Activated naive CD4-positive, alpha-beta T cell treated with Interleukin-2 at 50 U/mL for 16 hours (primary cell): ENCODE data around the gene SMC6.

Experiments
- DNase-seq: peaks from one replicate; pipeline ENCODE4 v3.0.0-alpha.2; 2020

Gene SMC6, protein sequence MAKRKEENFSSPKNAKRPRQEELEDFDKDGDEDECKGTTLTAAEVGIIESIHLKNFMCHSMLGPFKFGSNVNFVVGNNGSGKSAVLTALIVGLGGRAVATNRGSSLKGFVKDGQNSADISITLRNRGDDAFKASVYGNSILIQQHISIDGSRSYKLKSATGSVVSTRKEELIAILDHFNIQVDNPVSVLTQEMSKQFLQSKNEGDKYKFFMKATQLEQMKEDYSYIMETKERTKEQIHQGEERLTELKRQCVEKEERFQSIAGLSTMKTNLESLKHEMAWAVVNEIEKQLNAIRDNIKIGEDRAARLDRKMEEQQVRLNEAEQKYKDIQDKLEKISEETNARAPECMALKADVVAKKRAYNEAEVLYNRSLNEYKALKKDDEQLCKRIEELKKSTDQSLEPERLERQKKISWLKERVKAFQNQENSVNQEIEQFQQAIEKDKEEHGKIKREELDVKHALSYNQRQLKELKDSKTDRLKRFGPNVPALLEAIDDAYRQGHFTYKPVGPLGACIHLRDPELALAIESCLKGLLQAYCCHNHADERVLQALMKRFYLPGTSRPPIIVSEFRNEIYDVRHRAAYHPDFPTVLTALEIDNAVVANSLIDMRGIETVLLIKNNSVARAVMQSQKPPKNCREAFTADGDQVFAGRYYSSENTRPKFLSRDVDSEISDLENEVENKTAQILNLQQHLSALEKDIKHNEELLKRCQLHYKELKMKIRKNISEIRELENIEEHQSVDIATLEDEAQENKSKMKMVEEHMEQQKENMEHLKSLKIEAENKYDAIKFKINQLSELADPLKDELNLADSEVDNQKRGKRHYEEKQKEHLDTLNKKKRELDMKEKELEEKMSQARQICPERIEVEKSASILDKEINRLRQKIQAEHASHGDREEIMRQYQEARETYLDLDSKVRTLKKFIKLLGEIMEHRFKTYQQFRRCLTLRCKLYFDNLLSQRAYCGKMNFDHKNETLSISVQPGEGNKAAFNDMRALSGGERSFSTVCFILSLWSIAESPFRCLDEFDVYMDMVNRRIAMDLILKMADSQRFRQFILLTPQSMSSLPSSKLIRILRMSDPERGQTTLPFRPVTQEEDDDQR

DNA sequence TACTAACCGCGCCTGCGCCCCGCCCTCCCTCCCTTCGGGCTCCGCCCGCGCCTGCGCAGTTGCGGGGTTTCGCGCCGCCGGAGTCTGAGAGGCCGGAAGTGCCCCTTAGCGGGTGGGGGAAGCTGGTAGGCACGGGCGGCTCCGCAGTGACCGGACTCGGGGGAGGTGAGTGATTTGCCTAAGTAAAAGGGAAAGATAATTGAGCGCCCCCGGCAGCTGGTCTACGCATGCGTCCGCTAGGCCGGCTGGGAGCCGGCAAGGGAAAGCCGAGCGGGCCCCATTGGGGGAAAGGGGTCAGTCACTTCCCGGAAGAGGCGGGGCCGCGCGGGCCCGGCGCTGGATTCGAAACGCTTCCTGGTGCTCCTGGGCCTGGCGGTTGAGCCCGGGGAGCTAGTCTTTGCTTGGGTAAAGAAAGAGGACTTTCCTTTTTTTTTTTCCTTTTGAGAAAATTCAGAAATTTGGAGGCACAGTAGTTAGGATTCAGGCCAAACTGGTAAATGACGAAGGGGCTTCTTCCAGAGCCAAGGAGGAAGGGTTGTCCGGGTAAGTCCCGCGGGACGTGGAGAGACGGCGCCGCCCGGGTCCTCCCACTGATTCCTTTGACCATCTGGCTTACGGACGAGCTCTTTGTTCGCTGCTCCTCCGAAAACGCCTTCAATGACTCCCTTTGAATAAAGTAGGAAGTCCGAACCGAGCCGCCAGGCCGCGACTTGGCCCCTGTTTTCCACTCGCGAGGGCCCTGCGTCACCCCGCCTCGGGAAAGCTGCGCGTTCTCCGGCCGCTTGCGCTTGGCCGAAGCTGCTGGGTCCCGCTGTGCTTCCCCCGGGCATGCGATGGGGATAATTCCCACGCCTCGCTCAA is at the start of gene SMC6, which contains the start of gene GEN1:
Gene SMC6 (minus strand): TSS at position 8 of the 861 bp plus-strand sequence. CDS start 7,864 bp downstream, outside the sequence.
Gene GEN1 (plus strand): TSS at position 336 of the 861 bp plus-strand sequence. CDS start 5,806 bp downstream, outside the sequence.
- peak; percentile 90 for DNase-seq

DNA sequence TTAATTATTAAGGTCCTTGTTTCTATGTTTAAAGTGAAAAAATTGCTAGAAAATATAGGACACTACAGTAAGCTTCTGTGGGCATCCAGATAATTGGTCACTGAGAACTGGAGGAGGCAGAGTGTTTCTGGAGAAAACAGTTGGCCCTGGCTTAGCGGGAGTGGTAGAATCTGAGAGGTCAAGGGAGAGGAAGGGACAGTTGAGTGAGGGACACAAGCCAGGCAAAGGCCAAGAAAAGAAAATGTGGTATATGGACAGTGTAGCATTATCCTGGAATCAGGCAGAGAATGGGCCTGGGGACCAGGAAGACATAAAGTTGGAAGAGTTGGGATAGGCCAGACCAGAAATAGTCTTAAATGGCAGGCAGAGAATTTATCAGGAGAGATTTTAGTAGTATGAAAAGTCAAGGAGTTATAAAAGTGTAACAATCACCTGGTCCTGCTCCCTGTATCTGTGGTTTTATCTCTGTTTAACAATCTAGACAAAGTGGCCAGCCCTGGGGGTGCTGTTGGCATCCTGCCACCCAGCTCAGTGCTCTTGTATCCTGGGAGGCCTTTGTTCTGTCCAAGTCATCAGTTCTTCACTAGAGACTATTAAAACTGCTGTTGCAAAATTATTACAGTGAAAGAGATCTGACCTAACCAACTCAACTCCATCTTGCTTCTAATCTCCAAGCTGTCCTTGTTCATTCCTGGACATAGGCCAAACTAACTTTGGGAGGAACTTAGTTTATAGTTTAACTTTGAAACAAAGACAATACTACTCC is 47.3 kb upstream of the SMC6 start:
- no peak for DNase-seq

GRCh38 chr2:17800219-17800618 is 46.6 kb upstream of the SMC6 start:
- no peak for DNase-seq

DNA sequence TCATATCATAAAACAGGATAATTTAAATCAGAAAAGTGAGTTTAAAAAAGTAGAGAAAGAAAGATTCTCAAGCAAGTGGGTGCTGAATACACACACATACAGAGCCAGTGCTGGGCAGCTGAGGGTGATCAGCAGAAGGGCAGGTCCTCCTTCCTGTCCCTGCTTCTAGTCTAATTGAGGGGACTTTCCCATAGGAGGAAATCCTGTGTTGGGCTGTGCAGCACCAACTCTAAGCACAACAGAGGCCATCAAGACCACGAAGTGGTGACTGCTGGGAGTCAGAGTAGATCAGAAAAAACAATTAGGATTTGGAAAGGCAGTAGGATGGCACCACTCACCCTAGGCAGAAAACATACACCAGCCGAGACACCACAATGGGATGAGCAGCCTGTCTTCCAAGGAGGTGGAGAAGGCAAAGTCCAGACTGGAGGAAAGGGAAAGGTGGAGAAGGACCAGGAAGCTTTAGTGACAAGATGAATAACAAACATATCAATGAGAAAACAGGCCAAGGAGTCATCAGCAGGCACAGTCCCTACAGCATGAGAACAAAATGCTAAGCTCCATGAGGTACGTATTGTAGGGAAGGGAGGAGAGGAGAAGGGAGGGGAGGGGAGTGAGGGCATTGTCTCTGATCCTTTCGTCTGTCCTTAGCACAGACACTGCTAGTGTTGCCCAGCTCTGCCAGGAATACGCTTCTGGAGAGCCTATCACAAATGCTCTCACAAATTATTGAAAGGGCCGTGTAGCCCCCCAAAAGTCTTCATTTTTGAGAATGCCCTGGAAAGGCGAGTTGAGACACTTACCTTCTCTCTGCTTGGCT is 45.9 kb upstream of the SMC6 start:
- DNase-seq: no peak

DNA sequence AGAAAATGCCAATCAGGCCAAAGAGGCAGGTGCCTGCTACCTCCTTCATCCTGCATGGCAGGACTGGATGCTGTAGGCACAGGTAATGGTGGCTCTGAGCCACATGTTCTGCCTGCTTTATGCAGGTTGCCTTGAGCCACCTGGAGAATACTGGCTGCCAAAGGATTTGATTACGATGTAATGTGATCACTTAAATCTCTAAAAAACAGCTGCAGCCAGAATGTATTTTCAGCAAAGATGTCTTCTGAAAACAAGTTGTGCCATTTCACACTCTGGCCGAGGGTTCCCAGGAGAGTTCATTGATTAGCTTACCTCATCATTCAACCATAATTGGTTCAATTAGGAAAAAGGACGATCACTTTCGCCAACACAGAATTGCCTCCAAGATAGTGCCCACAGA is 44.7 kb upstream of the SMC6 start:
- no peak for DNase-seq

GRCh38 chr2:17795309-17795708 is 41.7 kb upstream of the SMC6 start:
- DNase-seq: no peak

GRCh38 chr2:17793803-17794354 is 40.3 kb upstream of the SMC6 start:
- no peak for DNase-seq

- no peak for DNase-seq
These were observed 39.7 kb upstream of the SMC6 start for GRCh38 chr2:17793296-17793695.

GRCh38 chr2:17792515-17792914 is 38.9 kb upstream of the SMC6 start:
- no peak for DNase-seq

GRCh38 chr2:17791817-17792130 is 38.2 kb upstream of the SMC6 start:
- DNase-seq: no peak

DNA sequence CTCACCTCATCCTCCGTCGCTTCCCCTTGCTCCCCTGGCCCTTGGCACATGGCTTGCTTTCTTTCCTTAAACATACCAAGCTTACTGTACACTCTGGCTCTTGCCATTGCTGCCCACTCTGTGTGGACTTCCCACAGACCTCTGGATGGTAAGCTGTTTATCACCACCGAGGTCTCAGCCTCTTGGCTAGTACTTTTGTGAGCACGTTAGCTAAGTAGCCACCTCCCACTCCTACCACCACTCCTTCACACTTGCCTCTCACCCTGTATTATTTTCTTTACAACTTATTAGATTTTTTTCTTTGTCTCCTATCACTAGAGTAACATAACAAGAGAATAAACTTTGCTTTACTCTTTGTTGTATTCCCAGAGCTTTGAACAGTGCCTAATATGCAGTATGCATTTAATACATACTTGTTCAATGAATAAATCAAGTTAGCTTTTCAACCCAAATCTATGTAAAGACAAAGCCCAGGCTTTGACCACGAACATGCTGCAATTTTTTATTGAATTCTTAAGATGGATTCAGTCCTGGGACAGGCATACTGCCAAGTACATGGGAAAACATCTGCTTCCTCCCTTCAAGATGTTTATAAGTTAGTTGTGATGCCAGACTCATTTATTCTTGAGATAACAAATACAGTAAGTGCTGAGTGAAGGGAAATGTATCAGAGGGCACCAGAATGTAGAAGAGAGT is 37.7 kb upstream of the SMC6 start:
- DNase-seq: no peak

GRCh38 chr2:17790536-17790935 is 36.9 kb upstream of the SMC6 start:
- DNase-seq: no peak

DNA sequence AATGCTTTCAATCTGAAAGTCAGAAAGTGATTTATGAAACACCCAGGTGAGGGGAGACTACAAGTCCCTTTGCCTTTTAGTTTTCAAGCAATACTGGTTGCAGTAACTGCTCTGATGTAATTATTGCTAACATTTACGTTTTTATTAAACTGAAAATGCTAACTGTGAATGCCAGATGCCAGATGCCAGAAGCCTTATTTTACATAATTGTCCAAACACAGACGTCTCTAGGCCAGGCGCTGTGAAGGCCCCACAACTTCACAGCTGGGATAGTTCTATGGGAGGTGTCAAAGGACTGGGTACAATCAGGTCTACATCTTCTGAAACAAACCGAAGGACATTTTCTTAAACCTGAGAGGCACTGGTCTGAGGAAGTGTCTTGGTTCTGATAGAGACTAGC is 35.2 kb upstream of the SMC6 start:
- no peak for DNase-seq

DNA sequence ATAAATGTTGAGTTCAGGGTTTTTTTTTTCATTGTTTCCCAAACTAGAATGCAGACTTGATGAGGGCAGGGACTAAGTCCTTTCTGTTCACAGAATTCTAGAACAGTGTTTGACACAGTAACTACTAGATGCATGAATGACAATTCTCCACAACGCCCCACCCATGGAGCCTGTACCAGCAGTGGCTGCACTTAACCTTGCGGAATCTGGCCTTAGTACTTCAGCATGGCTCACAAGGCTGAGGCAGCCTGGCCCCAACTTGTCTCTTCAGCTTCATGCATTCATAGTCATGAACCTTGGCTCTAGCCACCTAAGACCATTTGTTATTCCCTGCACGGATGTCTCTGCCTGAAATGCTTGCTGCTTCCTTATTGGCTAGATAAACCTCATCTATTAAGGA is 33.1 kb upstream of the SMC6 start:
- no peak for DNase-seq

DNA sequence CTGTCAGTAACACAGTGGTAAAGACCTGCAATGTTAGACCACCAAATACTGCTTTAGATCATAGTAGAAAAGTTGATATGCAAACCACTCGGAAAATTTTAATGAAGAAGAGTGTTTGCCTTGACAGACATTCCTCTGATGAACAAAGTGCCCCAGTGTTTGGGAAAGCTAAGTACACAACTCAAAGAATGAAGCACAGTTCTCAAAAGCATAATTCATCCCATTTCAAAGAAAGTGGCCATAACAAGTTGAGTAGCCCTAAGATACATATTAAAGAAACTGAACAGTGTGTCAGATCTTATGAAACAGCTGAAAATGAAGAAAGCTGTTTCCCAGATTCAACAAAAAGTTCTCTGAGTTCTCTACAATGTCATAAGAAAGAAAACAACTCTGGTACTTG is 27.9 kb upstream of the SMC6 start:
- DNase-seq: no peak

DNA sequence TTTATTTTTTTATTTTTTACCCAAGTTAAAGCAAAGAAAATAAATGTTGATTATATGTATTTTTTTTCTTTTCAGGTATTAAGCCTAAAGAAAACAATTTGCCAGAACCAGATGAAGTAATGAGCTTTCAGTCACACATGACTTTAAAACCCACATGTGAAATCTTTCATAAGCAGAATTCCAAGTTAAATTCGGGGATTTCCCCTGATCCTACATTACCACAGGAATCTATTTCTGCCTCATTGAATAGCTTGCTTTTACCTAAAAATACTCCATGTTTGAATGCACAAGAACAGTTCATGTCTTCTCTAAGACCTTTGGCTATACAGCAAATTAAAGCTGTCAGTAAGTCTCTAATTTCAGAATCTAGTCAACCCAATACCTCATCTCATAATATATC is 26.9 kb upstream of the SMC6 start:
- DNase-seq: no peak

DNA sequence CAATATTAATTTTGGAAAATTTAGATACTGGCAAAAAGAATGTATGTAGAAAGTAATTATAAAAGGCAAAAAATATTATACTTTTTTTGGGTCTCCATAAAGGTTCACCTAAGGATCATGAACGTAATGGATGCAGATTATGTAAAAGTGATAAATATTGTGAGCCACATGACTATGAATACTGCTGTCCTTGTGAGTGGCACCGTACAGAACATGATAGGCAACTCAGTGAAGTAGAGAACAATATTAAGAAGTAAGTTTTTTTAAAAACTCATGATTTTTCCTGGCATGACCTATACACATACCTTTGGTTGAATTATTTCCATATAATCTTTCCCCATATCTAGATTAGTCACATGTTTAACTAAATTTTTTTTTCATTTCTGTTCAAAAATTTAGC is 18.9 kb upstream of the SMC6 start:
- no peak for DNase-seq

DNA sequence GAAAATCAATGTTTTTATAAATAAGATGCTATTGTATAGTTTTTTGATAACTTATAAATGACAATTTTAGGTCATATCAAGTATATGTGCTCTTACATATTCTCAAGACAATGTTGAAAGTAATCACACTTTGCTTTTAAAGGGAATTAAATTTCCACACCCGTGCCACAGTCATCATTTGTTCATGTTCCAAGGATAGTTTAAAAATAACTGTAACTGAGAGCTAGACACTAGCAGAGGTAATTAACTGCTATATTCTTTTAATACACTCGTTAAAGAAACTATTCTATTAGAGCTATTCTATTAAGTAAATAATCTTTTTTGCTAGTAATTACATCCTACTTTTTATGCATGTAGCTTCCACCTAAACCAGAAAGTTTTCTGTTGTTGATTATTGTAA is 18.3 kb upstream of the SMC6 start:
- DNase-seq: no peak

DNA sequence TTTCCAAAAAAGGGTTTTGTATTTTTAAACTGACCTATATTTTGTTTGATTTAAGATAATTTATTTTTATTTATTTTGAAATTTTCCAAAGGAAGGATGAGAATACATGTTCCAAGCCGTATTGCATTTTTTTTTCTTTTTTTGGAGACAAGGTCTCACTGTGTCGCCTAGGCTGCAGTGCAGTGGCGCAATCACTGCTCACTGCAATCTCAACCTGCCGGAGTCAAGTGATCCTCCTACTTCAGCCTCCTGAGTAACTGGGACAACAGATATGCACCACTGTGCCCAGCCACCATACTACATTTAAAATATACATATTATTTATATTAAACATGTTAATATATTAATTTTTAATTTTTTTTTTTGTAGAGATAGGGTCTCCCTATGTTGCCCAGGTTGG is 15.3 kb upstream of the SMC6 start:
- no peak for DNase-seq

GRCh38 chr2:17765398-17765797 is 11.8 kb upstream of the SMC6 start:
- no peak for DNase-seq
